HG02981 (cell line): Measurements from ENCODE around the gene F12.
"Not testable (repeated sequence)": the region's sequence is repeated elsewhere in the genome, so short reads cannot be mapped to it uniquely, and the experiment has no call there.

ENCODE experiments used
- ATAC-seq: cut with Tn5 transposase; IDR thresholded peaks from one replicate; pipeline ENCODE4 v1.9.1; 2021; ENCODE audit warnings: mild to moderate bottlenecking, moderate library complexity; ENCODE audit not compliant: unreplicated experiment

Gene F12

GRCh38 chr5:177371120-177372033, 38.0 kb downstream of the F12 start:
- no peak for ATAC-seq

- peak; percentile 52 for ATAC-seq
Observed at GRCh38 chr5:177370488-177371119, 38.8 kb downstream of the F12 start.

GRCh38 chr5:177369645-177370440, 39.5 kb downstream of the F12 start:
- no peak for ATAC-seq

GRCh38 chr5:177368869-177369644, 40.3 kb downstream of the F12 start:
- no peak for ATAC-seq

GRCh38 chr5:177367981-177368868, 41.1 kb downstream of the F12 start:
- ATAC-seq, result no peak

GRCh38 chr5:177367323-177367848, 42.0 kb downstream of the F12 start:
- no peak for ATAC-seq

- no peak for ATAC-seq
Observed at GRCh38 chr5:177366528-177367322, 42.6 kb downstream of the F12 start.

GRCh38 chr5:177365845-177366527, 43.4 kb downstream of the F12 start:
- ATAC-seq, result no peak

- ATAC-seq, result no peak
Observed at GRCh38 chr5:177364159-177364962, 45.0 kb downstream of the F12 start.

GRCh38 chr5:177363565-177363964, 45.8 kb downstream of the F12 start:
- ATAC-seq, result no peak

GRCh38 chr5:177362610-177363507, 46.5 kb downstream of the F12 start:
- ATAC-seq, result peak; percentile 38

GRCh38 chr5:177362292-177362609, 47.1 kb downstream of the F12 start:
- ATAC-seq, result no peak

GRCh38 chr5:177361418-177362291, 47.7 kb downstream of the F12 start:
- ATAC-seq, result no peak

- not testable (repeated sequence) for ATAC-seq
Observed at GRCh38 chr5:177360740-177361139, 48.6 kb downstream of the F12 start.

GRCh38 chr5:177359860-177360259, 49.5 kb downstream of the F12 start:
- no peak for ATAC-seq
